Esophagus squamous epithelium (tissue), 5 donors: ENCODE results near the gene TMEM178B. TPM values are rescaled to one million over a fixed set of nuclear protein-coding genes. Genes with fewer than 3 reads are reported as not detected.
"Not testable (repeated sequence)": the region's sequence is repeated elsewhere in the genome, so short reads cannot be mapped to it uniquely, and the experiment has no call there.

Experiments used
- DNase-seq: peaks from one replicate; lab custom pipeline; 2025; lab: John Stamatoyannopoulos, UW
- H3K27ac ChIP-seq, 4 donors: fragments of 200-600 bp; sonication (generic); one replicate each; pipeline ENCODE4 v1.5.1; 2016 to 2019; ENCODE audit warnings: mild to moderate bottlenecking in 1 of 4
- H3K27me3 ChIP-seq, 4 donors: fragments of 200-600 bp; sonication (generic); 1 replicate in 3 of 4; 2 replicates in 1 of 4; pipeline versions ENCODE4 v1.5.1 to v1.6.0; 2017 to 2021; ENCODE audit warnings: antibody characterized with exemption in 1 of 4
- H3K36me3 ChIP-seq, 3 donors: fragments of 200-600 bp; sonication (generic); one replicate each; pipeline ENCODE4 v1.5.1; 2016 to 2019
- H3K4me1 ChIP-seq, 3 donors: fragments of 200-600 bp; sonication (generic); one replicate each; pipeline ENCODE4 v1.5.1; 2017 to 2019
- H3K4me3 ChIP-seq, 4 donors: fragments of 200-600 bp; sonication (generic); 1 replicate in 3 of 4; 2 replicates in 1 of 4; pipeline ENCODE4 v1.5.1; 2016 to 2019; ENCODE audit warnings: mild to moderate bottlenecking in 2 of 4, moderate library complexity in 1 of 4
- H3K9me3 ChIP-seq, 3 donors: fragments of 200-600 bp; sonication (generic); one replicate each; pipeline ENCODE4 v1.5.1; 2016 to 2019
- POLR2A ChIP-seq, 4 donors: fragments of 450-650 bp; IDR thresholded peaks; one replicate each; pipeline ENCODE4 v1.6.1; 2017; ENCODE audit warnings: antibody characterized with exemption in 4 of 4, mild to moderate bottlenecking in 4 of 4, moderate library complexity in 3 of 4
- WGBS, 2 donors: methylation state at CpG; one replicate each; pipeline ENCODE4 v1.1.5; 2018; 5-methylcytosine and 5-hydroxymethylcytosine counted together
- intact Hi-C: fragments of 100-400 bp; cut with DNase I; formaldehyde crosslinking; loops from one replicate; pipeline ENCODE4 v1.15.0; 2022
- total RNA-seq, 4 donors: library from RNA; depleted of rRNA; stranded (reverse); fragments of >200 nt; gene quantifications; one replicate each; pipeline ENCODE4 v1.1.0, GENCODE V29; 2016
- TF ChIP-seq, protein P1 (sequence below), 6 experiments: fragments of 450-650 bp in 4 of 6; fragments of 200-600 bp in 2 of 6; sonication (generic) in 2 of 6; IDR thresholded peaks; one replicate each; pipeline ENCODE4 v1.5.1; 2016 to 2019; ENCODE audit warnings: antibody characterized with exemption in 6 of 6, mild to moderate bottlenecking in 4 of 6, moderate library complexity in 4 of 6
- donor health status: DM: yes; HTN: yes; CAD: no.

The TMEM178B gene
- total RNA-seq, 4 donors from 2014 or later = 0.95 to 1.7 (median 1.2) TPM

DNA sequence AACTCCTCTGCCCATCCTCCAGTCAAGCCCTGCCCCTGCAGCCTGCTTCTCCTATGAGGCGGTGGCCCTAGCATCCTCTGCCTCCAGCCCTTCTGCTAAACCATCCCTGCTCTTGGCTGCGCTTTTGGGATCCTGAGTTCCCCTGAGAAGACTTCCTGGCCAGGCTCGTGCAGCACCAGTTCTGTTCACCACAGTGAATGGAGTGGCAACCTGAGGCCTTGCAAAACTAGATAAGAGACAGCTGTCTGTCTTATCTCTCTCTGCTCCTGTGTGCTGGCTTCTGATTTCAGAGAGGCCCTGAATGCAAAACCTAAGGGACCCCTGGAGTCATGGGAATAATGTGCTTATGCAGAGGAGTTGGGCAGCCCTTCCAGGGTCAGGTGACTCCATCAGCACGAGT lies 119.2 kb downstream of the TMEM178B start:
- 80 to 90% methylated on average over 3 of the region's 4 CpGs for WGBS, 2 donors
- Histone ChIP-seq H3K9me3 (no peaks in the 10 kb centered on the region), H3K4me3 (no peak overlapping the region), H3K27ac (no peak overlapping the region), H3K27me3 (no peaks in the 10 kb centered on the region), H3K4me1 (no peaks in the 10 kb centered on the region), H3K36me3 (no peaks in the 10 kb centered on the region)
- intact Hi-C loops = no loop called here
- TF ChIP-seq, protein P1, sequence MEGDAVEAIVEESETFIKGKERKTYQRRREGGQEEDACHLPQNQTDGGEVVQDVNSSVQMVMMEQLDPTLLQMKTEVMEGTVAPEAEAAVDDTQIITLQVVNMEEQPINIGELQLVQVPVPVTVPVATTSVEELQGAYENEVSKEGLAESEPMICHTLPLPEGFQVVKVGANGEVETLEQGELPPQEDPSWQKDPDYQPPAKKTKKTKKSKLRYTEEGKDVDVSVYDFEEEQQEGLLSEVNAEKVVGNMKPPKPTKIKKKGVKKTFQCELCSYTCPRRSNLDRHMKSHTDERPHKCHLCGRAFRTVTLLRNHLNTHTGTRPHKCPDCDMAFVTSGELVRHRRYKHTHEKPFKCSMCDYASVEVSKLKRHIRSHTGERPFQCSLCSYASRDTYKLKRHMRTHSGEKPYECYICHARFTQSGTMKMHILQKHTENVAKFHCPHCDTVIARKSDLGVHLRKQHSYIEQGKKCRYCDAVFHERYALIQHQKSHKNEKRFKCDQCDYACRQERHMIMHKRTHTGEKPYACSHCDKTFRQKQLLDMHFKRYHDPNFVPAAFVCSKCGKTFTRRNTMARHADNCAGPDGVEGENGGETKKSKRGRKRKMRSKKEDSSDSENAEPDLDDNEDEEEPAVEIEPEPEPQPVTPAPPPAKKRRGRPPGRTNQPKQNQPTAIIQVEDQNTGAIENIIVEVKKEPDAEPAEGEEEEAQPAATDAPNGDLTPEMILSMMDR (IDR thresholded peaks at IDR 0.05) = no peak
- TF ChIP-seq POLR2A (IDR thresholded peaks at IDR 0.05) = no peak
- DNase-seq = no peak

DNA sequence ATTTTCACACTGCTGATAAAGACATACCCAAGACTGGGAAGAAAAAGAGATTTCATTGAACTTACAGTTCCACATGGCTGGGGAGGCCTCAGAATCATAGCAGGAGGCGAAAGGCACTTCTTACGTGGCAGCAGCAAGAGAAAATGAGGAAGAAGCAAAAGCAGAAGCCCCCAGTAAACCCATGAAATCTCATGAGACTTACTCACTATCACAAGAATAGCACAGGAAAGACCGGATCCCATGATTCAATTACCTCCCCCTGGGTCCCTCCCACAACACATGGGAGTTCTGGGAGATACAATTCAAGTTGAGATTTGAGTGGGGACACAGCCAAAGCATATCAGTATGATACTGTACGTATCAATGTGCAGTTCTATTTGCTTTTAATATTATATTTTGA lies 121.9 kb downstream of the TMEM178B start:
- intact Hi-C loops, DNase-seq, H3K27ac ChIP-seq: not testable (repeated sequence)

DNA sequence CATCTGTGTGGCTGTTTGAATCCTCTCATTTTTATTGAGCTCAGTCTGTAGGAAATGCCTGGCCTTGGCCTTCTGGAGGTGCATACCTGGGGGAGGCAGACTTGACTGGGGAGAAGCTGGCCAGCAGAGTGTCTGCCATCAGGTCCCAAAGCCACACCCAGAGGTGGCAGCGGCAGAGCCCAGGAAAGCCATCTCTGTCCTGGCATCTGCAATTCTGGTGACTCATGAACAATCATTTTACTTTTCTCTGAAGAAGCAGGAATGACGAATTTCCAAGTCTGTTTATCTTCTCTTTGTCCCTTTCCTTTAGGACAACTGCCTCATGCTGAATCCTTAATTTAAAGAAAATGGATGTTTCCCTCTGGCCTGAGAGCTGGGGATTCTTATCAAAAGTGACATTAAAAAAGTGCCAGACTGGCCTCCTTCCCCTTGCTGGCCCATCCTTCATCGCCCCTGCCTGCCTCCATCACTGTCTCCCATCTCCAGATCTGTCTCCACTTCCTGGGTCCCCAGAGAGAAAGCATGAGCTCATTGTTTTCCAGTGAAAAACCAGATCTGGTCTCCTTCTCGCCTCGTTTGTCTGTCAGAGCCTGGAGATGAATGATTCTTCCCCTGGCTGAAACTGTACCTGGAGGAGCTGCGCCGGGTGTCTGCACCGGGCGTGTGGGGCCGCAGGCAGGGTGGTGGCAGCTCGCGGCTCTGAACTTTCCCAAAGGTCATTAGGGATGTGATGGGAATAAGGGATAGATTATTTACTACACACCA lies 124.5 kb downstream of the TMEM178B start:
- H3K9me3 ChIP-seq = no peaks in the 10 kb centered on the region
- TF ChIP-seq, protein P1 (IDR thresholded peaks at IDR 0.05) = no peak
- WGBS, 2 donors = 45 to 49% methylated on average over 3 to 4 of the region's 12 CpGs
- H3K27me3 ChIP-seq = no peaks in the 10 kb centered on the region
- DNase-seq = no peak
- H3K4me3 ChIP-seq = no peak overlapping the region
- intact Hi-C loops = no loop called here
- H3K36me3 ChIP-seq = no peaks in the 10 kb centered on the region
- H3K4me1 ChIP-seq = no peaks in the 10 kb centered on the region
- no peak overlapping the region for H3K27ac ChIP-seq

More for the DNA sequence above, 121.9 kb downstream of the TMEM178B start:
- 75% methylated on average over 4 of the region's 4 CpGs for WGBS, 2 donors
- H3K36me3 ChIP-seq, H3K27me3 ChIP-seq, H3K4me3 ChIP-seq, H3K9me3 ChIP-seq, H3K4me1 ChIP-seq: not testable (repeated sequence)

DNA sequence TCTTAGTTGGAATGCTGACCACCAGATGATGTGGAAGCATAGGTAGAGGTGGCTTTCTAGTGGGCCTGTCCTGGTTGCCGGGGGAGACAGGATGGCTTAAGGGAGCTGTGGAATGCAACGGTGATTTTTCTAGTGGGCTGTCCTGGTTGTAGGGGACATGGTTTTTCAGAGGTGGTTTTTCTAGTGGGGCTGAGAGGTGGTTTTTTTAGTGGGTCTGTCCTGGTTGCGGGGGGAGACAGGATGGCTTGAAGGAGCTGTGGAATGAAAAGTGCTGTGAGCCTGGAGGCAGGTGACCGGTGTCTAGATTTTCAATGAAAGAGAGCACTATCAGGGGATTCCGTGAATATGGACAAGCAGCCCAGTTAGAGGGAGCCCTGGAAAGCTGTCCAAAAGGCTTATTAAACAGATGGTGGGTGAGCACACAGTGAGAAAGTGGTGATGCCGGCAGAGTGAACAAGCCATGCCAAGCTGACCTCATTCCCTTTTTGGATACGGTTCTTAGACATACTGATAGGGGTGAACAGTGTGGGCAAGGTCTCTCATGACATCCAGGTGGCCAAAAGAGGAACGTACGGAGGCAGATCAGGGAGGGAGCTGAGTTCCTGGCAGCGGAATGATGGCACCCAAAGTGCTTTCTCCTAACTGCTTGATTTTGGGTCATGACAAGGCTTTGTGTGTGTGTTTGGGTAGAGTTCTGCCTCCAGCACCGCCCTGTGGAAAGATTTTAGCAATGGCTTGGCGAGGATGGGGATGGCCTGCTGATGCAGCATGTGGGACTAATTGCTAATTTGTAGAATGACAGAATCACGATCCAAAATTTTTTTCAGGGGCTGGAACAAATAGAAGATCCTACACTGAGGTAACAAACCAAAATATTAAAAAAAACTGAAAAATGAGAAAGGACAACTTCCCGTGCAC lies 126.6 kb downstream of the TMEM178B start:
- no peaks in the 10 kb centered on the region for H3K27me3 ChIP-seq
- WGBS, 2 donors = 83% methylated on average over 14 of the region's 14 CpGs
- TF ChIP-seq, protein P1 (IDR thresholded peaks at IDR 0.05) = no peak
- TF ChIP-seq POLR2A (IDR thresholded peaks at IDR 0.05) = no peak
- no peaks in the 10 kb centered on the region for H3K36me3 ChIP-seq
- intact Hi-C loops = no loop called here
- DNase-seq = no peak
- H3K4me3 ChIP-seq = no peak overlapping the region
- H3K9me3 ChIP-seq = no peaks in the 10 kb centered on the region
- no peaks in the 10 kb centered on the region for H3K4me1 ChIP-seq
- H3K27ac ChIP-seq = no peak overlapping the region

DNA sequence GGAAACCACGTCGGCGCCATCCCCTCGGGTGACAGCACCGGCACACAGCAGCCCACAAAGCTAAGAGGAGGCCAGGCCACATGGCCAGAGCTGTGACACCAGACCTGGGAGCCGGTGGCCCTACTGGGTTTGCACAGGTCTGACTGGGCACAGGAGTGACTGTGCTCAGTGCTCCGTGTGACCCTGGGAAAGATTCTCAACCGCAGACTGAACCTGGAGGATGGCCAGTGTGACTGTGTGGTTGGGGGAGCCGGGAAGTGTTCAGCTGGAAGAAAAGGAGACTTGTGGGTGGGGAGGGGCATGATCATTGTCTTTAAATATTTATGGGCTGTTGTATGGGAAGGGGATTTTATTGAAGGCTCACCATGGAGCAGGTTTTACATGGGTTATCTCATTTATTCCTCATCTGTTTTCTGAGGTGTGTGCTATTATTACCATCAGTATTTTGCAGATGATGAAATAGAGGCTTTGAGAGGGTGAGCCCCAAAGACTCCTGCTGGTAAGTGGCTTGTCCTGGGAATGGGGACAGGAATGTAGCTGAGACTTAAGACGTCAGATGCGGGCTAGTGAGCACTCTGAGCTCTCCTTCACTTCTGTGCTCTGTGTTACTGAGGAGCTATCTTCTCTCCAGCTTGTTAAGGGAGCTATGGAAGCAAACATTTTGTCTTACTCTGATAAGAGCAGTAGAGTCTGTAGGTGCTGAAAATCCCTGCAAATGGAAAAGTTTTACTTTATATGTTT lies 127.5 kb downstream of the TMEM178B start:
- Histone ChIP-seq H3K4me1 (no peaks in the 10 kb centered on the region), H3K4me3 (no peak overlapping the region), H3K9me3 (no peaks in the 10 kb centered on the region), H3K36me3 (no peaks in the 10 kb centered on the region), H3K27ac (no peak overlapping the region), H3K27me3 (no peaks in the 10 kb centered on the region)
- intact Hi-C loops = no loop called here
- 83 to 87% methylated on average over 9 of the region's 11 CpGs for WGBS, 2 donors
- TF ChIP-seq, protein P1 (IDR thresholded peaks at IDR 0.05) = no peak
- no peak for TF ChIP-seq POLR2A (IDR thresholded peaks at IDR 0.05)
- no peak for DNase-seq
